Fibroblast of gingiva (primary cell): ENCODE results near the gene CD82.
"Not testable (repeated sequence)": the region's sequence is repeated elsewhere in the genome, so short reads cannot be mapped to it uniquely, and the experiment has no call there.

ENCODE experiments used
- DNase-seq: peaks from one replicate; pipeline ENCODE4 v3.0.0-alpha.2; 2011; ENCODE audit warnings: low read depth

Gene CD82

DNA sequence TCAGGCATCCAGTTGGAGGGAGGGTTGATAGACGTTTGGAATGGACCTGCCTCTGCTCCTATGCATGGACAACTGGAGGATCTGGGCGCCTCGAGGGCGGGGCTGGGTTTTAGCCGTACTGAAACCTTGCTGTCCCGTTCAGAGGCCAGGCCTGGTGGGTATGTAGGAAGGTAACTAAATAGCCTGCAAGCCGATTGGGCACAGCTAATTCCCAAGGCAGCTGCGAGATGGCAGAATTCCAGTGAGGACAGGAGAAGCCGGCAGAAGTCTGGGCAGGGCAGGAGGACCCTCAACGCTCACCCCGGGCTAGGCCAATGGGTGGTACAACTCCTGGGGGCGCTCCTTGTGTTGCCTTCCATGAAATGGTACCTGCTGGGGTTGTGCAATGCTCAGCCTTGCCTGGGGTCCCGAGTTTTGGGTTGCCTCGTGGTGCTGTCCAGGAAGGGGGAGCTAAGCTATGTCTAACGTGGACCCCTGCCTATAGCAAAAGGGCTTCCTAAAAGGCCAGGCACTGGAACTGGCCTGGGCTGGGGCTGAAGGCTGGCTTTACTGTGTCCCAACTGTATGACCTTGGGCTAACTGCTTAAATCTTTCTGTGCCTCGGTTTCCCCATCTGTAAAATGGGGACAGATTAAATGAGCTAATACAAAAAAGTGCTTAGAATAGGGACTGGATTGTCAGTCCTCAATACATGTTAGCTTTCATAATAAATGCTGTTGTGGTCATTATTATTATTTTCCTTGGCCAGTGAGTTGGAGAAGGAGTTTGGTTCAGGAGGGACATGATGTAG lies 30.1 kb upstream of the CD82 start:
- no peak for DNase-seq

DNA sequence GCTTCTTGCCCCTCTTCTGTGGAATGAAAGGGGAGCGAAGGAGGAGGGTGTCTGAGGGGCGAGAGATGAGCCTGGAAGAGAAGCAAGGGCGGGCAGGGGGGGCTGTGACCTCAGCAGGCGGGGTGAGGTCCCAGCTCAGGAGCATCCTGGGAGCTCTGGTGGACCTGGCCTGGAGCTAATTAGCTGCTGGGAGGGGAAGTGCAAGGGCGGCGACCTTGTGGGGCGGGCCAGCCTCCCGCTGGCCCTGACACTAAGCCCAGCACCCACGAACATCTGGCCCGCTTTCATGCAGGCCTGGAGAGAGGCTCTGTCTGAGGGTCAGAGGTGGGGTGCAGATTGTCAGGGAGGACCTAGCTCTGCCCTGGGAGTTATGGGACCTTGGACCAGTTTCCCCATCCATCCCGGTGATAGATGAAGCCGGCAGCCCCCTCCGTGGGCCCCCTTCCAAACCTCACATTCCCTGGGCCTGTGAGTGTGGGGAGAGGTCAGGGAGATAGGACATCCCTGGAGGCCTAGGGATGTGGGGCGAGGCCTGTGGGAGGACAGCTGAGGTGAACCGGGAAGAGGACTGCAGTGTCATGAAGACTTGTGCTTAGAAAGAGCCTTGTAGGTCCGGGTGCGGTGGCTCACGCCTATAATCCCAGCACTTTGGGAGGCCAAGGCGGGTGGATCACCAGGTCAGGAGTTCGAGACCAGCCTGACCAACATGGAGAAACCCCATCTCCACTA lies 28.5 kb upstream of the CD82 start:
- DNase-seq, result no peak

DNA sequence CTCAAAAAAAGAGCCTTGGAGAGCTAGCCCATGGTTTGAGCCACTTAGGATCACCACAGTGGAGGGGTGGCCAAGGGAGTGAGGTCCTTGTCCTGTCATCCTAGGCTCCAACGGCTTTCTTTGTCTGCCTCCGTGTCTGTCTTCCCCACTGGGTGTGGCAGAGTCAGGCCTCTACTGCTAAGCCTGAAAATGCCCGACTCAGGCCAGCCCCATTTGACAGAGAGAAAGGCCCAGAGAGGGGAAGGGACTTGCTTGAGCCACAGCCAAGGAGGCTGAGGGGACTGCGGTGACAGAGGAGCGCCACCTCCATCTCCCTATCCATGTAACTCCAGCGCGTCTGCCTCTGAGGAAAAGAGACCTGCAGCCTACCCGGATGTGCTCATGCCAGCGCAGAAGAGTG lies 27.8 kb upstream of the CD82 start:
- DNase-seq, result no peak

DNA sequence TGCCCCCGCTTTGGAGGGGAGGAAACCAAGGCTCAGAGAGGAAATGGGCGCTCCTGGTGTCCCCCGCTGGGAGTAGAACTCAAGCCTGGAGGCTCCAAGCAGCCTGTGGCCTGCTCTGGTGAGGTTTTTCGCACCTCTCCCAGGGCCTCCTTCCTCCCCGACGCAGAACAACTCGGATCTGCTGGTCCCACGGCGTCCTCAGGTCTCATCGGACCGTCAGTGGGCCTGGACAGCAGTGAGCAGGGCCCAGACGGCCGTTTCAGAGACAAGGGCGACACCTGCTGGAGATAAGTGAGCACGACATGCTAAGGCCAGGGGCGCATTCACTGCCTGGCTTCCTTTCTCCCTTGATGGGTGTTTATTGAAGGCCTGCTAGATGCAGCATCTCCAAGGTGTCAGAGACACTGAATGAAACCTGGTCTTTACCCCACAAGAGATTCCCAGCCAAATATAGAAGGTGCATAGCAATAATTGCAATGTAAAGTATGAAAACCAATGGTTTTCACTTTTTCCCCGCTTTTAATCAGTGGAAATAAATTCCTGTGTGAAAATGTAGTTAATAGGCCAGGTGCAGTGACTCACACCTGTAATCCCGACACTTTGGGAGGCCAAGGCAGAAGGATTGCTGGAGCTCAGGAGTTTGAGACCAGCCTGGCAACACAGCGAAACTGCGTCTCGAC lies 26.9 kb upstream of the CD82 start:
- peak; percentile 51 for DNase-seq

DNA sequence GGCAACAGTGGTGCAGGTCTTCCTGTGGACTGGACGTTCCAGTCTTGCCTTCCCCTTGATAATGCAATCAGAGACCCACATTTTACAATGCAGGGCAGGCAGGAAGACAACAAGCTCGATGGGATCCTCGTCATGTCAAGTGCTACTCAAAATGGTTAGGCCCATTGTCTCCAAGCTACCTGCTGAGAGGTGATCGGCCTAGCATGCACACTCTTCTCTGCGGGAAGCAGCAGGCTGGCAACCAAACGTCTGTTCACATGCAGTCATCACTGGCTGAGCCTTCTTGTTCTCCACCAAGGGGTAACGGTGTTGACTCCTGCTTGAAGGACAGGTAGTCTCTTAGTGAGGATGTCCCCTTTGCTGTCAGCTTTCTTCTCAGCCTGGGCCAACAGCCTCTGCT lies 25.5 kb upstream of the CD82 start:
- no peak for DNase-seq

DNA sequence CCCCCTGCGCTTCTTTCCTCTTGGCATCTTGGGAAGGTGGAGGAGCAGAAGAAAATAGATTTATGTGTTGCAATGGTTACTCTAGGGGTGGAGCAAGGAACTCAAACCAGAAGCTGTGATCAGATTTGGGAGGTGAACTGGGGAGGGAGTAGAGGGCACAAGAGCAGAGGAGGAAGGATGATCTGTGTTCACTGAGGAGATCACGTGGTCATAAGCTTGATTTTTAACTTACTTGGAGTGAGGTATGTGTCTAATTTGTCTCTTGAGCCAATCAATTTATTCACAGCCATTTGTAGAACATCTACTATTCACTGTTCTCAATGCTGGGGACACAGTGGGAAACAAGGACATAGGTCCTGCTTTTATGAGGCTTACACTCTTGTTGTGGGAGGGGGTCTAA lies 24.8 kb upstream of the CD82 start:
- no peak for DNase-seq

DNA sequence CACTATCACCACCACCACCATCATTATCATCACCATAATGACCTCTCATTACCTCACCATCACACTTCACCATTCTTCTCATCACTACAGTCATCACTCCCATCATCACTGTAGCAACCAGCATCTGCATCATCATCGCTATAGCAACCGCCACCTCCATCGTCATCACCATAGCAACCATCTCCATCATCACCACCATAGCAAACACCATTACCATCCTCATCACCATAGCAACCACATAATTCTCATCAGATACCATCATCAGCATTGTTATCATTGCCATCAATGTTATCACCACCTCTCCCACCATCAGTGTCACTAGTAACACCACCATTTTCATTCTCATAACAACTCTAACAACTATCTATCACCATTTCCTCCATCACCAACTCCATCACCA lies 23.1 kb upstream of the CD82 start:
- no peak for DNase-seq

DNA sequence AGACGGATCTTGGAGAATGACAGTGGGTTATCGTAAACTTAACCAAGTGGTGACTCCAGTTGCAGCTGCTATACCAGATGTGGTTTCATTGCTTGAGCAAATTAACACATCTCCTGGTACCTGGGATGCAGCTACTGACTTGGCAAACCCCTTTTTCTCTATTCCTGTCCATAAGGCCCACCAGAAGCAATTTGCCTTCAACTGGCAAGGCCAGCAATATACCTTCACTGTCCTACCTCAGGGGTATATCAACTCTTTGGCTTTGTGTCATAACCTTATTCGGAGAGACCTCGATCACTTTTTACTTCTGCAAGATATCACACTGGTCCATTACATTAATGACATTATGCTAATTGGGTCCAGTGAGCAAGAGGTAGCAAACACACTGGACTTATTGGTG lies 18.5 kb upstream of the CD82 start:
- not testable (repeated sequence) for DNase-seq

DNA sequence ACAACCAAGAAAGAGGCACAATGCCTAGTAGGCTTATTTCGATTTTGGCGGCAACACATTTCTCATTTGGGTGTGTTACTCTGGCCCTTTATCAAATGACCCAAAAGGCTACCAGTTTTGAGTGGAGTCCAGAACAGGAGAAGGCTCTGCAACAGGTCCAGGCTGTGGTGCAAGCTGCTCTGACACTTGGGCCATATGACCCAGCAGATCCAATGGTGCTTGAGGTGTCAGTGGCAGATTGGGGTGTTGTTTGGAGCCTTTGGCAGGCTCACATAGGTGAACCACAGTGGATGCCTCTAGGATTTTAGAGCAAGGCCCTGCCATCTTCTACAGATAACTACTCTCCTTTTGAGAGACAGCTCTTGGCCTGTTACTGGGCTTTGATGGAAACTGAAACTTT lies 17.9 kb upstream of the CD82 start:
- not testable (repeated sequence) for DNase-seq

DNA sequence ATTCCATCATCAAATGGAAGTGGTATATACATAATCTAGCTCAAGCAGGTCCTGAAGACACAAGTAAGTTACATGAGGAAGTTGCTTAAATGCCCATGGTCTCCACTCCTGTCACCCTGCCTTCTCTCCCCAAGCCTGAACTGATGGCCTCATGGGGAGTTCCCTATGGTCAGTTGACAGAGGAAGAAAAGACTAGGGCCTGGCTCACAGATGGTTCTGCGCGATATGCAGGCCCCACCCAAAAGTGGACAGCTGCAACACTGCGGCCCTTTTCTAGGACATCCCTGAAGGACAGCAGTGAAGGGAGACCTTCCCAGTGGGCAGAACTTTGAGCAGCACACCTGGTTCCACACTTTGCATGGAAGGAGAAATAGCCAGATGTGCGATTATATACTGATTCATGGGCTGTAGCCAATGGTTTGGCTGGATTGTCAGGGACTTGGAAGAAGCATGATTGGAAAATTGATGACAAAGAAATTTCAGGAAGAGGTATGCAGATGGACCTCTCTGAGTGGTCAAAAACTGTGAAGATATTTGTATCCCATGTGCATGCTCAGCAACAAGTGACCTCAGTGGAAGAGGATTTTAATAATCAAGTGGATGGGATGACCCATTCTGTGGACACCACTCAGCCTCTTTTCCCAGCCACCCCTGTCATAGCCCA lies 17.3 kb upstream of the CD82 start:
- DNase-seq, result no peak

DNA sequence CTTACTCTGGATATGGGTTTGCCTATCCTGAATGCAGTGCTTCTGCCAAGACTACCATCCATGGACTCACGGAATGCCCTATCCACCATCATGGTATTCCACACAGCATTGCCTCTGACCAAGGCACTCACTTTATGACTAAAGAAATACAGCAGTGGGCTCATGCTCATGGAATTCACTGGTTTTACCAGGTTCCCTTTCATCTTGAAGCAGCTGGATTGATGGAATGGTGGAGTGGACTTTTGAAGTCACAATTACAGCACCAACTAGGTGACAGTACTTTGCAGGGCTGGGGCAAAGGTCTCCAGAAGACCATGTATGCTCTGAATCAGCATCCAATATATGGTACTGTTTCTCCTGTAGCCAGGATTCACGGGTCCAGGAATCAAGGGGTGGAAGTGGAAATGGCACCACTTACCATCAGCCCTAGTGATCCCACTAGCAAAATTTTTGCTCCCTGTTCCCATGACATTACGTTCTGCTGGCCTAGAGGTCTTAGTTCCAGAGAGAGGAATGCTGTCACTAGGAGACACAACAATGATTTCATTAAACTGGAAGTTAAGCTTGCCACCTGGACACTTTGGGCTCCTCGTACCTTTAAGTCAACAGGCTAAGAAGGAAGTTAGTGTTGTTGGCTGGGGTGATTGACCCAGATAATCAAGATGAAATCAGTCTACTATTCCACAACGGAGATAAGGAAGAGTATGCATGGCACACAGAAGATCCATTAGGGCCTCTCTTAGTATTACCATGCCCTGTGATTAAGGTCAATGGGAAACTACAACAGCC lies 16.3 kb upstream of the CD82 start:
- not testable (repeated sequence) for DNase-seq

DNA sequence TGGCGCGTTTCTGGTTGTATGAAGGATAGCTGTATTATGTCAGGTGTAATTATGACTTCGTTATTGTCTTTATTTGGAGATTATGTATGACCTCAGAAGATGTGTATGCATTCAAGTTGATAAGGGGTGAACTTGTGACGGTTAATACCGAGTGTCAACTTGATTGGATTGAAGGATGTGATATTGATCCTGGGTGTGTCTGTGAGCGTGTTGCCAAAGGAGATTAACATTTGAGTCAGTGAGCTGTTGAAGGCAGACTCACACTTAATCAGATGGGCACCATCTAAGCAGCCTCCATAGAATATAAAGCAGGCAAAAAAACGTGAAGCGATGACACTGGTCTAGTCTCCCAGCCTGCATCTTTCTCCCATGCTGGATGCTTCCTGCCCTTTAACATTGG lies 15.3 kb upstream of the CD82 start:
- DNase-seq, result no peak

DNA sequence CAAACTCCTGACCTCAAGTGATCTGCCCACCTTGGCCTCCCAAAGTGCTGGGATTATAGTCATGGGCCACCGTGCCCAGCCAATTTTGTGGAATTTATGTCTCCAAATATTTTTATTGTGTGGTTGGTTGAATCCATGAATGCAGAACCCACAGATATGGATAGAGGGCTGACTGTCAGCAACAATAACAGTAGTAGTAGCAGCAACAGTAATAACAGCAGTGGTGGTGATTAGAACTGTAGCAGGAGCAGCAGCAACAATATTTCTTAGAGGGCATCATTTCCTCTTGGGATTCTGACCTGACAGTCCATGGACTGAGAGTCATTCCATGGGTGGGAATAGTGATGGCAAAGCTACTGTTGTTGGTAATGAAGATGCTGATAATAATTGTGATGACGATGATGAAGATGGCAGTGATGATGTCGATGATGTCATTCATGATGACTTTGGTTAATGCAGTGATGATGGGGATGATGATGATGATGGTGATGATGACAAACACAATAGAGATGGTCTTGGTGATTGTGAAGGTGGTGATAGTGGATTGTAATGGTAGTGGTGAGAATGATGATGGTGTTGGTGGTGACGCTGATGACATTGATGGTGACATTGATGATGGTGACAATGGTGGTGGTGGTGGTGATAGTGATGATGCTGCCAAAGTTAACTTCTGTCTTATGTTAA lies 13.9 kb upstream of the CD82 start:
- DNase-seq, result no peak

DNA sequence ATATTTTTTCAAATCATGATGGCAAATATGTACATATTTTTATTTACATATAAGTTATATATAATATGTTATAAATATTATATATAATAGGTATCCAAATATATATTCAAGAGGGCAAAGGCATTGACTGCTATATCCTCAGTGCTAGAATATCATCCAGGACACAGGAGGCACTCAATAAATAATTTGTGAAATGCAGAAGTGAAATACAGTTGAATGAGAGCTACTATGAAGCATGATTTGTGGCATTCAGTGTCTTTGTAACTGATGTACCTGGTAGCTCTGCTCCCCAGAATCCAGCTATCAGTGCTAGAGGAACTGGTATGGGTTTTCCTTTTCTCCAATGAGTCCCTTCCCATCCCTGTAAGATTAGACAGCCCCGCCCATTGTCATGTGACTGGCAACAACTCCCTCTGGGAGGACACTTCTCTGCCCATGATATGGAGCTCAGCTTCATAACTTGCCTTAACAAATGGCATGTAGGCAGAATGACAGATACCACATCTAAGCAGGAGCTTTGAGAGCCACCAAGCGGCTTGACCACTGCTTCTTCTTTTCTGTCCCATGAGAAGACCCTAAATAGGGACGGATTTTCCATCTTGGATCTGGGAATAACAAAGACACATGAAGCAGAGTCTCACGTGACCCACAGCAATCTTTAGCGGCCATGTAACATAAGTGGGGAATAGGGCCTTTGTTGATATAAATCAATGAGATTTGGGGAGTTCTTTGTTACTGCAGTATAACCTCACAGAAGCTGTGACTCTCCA lies 10.2 kb upstream of the CD82 start:
- no peak for DNase-seq

DNA sequence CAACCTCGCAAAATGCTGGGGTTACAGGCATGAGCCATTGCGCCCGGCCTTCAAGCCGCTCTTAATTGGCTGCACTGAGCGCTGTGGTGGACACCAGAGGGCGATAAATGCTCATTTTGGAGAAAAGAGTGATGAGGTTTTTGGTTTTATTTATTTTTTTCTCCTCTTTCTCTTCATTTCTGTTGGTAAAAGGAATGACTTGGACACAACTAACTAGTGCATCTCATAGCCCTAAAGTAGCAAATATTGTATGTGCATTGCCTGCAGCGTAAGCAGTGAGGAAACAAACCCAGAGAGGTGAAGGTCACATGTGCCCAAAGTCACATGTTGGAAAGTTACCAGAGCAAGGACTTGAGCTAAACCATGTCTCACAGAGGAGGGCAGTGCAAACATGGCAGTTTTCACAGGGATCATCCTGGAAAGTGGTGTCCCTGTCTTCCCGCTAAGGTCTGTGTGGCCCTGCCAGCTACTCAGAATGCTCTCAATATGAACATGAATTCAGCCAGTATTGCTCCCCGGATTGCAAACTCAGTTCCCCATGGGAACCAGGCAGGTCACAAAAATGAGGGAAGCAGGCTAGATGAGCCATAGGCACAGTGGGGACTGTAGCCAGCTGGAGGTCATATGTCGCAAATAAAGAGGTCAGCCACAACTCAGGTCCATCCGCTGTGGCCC lies 8.6 kb upstream of the CD82 start:
- peak; percentile 45 for DNase-seq

DNA sequence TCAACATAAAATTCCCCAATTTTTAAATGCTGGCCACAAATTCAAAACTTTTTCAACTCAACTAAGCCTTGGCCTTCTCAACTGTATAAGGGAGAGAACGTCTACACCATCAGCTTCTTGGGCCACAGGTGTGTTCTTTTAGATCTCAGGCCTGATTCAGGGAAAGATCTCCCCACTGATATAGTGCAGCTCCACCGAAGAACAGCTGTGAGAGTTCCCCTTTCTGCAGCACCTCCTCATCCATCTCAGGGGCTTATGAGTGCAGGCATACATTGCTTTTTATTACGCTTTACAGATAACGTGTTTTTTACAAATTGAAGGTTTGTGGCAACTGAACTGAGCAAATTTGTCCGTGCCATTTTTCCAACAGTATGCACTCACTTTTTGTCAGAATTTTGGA lies 8.0 kb upstream of the CD82 start:
- DNase-seq, result no peak

DNA sequence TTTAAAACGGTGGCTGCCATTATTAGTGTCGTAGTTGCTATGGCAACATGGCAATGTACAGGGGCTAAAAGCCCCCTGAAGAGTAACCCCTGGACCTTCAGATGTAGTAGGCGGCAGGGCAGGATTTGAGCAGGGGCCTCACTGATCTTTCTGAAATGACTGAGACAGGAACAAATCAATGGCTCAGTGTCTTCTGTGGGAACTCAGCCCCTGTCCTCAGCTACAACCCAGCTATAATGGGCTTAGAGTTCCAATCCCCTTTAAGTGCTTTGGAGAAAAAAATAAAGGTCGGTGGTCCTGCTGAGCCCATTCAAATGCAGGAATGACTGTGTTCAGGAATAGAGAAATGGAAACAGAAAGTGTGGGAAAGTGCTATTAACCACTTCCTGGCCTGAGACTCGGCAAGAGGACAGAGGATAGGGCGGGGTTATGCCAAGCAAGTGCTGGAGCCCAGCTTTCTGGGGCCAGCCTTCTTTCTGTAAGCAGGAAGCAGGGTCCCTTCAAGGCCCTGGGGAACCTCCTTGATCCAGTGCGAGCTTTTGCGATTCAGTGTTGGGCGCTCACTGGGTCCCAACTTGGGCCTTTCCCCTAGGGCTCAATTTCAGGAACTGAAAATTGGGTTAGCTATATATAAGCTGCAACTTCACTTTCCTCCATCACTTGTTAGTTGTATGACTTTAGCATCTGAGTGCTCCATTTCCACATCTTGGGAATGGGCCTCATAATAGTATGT lies 6.1 kb upstream of the CD82 start:
- DNase-seq, result no peak

DNA sequence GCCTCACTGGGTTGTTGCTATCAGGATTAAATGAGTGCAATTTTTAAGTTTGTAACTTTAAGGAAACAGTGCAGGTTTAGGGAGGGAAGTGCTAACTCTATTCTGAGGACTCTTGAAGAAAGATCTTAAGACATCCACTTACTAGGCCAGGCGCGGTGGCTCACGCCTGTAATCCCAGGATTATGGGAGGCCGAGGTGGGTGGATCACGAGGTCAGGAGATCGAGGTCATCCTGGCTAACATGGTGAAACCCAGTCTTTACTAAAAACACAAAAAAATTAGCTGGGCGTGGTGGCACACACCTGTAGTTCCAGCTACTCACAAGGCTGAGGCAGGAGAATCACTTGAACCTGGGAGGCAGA lies 5.5 kb upstream of the CD82 start:
- not testable (repeated sequence) for DNase-seq

DNA sequence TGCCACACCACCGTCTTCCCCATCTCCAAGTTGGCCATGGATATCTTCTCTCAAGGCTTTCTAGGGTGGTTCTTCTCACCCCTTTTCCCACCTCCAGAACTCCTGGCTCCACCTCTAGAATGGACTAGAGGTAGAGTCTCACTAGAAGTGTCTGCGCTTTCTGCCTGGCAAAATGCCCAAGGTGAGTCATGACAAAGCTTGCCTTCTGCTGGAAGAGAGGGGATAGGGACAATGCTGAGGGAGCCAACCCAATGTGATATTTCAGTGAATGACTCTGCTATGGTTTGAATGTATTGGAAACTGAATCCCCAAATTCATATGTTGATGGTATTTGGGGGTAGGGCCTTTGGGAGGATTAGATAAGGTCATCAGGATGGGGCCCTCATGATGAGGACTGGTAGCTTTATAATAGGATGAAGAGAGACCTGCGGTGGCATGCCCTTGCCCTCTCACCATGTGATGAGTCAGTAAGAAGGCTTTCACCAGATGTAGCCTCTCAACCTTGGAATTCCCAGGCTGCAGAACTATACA lies 4.1 kb upstream of the CD82 start:
- DNase-seq, result no peak
